ENCODE data around the gene EHMT1.
"Not testable (repeated sequence)": the region's sequence is repeated elsewhere in the genome, so short reads cannot be mapped to it uniquely, and the experiment has no call there.

Gene EHMT1

GRCh38 chr9:137715321-137715720 is 96.5 kb downstream of the EHMT1 start:
- no peaks in the 10 kb centered on the region for H3K27me3 ChIP-seq (ENCODE audit: insufficient read depth, poor library complexity, severe bottlenecking)
- TF ChIP-seq CTCF (IDR thresholded peaks at IDR 0.05; ENCODE audit: insufficient read depth, low read length) (no peak), POLR2AphosphoS5 (IDR thresholded peaks at IDR 0.05; ENCODE audit: low read depth) (no peak), REST (IDR thresholded peaks at IDR 0.05; ENCODE audit: insufficient replicate concordance, low read depth) (no peak), SPI1 (IDR thresholded peaks at IDR 0.05; ENCODE audit: borderline replicate concordance, low read depth) (no peak), GABPA (IDR thresholded peaks at IDR 0.05; ENCODE audit: low read depth) (no peak)
- H3K4me3 ChIP-seq (replicated peaks; ENCODE audit: insufficient read depth, low read length) = no peak overlapping the region
- H3K27ac ChIP-seq (replicated peaks) = no peak overlapping the region; the same call in 1 of the 2 replicates
- no peak for DNase-seq (ENCODE audit: low read depth in 1 of 2, low spot score in 1 of 2)

GRCh38 chr9:137715866-137716693 is 97.3 kb downstream of the EHMT1 start:
- TF ChIP-seq SPI1 (IDR thresholded peaks at IDR 0.05; ENCODE audit: borderline replicate concordance, low read depth) = peak; percentile 43; the same call in 1 of the 2 replicates
- peak; percentile 61 for TF ChIP-seq POLR2AphosphoS5 (IDR thresholded peaks at IDR 0.05; ENCODE audit: low read depth)
- H3K27me3 ChIP-seq (ENCODE audit: insufficient read depth, poor library complexity, severe bottlenecking); H3K4me3 ChIP-seq (replicated peaks; ENCODE audit: insufficient read depth, low read length); DNase-seq (ENCODE audit: low read depth in 1 of 2, low spot score in 1 of 2): not testable (repeated sequence)
- H3K27ac ChIP-seq (replicated peaks) = peak overlapping the region; percentile 48; the same call in 1 of the 2 replicates

GRCh38 chr9:137716694-137717287 is 98.0 kb downstream of the EHMT1 start:
- no peak overlapping the region for H3K4me3 ChIP-seq (replicated peaks; ENCODE audit: insufficient read depth, low read length)
- no peak for TF ChIP-seq REST (IDR thresholded peaks at IDR 0.05; ENCODE audit: insufficient replicate concordance, low read depth)
- no peak for TF ChIP-seq GABPA (IDR thresholded peaks at IDR 0.05; ENCODE audit: low read depth)
- TF ChIP-seq SPI1 (IDR thresholded peaks at IDR 0.05; ENCODE audit: borderline replicate concordance, low read depth) = no peak
- TF ChIP-seq CTCF (IDR thresholded peaks at IDR 0.05; ENCODE audit: insufficient read depth, low read length) = no peak
- TF ChIP-seq POLR2AphosphoS5 (IDR thresholded peaks at IDR 0.05; ENCODE audit: low read depth) = no peak
- H3K27me3 ChIP-seq (ENCODE audit: insufficient read depth, poor library complexity, severe bottlenecking) = no peaks in the 10 kb centered on the region
- DNase-seq (ENCODE audit: low read depth in 1 of 2, low spot score in 1 of 2) = no peak
- peak overlapping the region; percentile 48; the same call in 1 of the 2 replicates for H3K27ac ChIP-seq (replicated peaks)

GRCh38 chr9:137717776-137718327 is 99.0 kb downstream of the EHMT1 start:
- no peak for DNase-seq (ENCODE audit: low read depth in 1 of 2, low spot score in 1 of 2)
- no peaks in the 10 kb centered on the region for H3K27me3 ChIP-seq (ENCODE audit: insufficient read depth, poor library complexity, severe bottlenecking)
- no peak overlapping the region for H3K4me3 ChIP-seq (replicated peaks; ENCODE audit: insufficient read depth, low read length)
- no peak overlapping the region for H3K27ac ChIP-seq (replicated peaks)
- TF ChIP-seq CTCF (IDR thresholded peaks at IDR 0.05; ENCODE audit: insufficient read depth, low read length) = no peak
- TF ChIP-seq POLR2AphosphoS5 (IDR thresholded peaks at IDR 0.05; ENCODE audit: low read depth) = no peak
- no peak for TF ChIP-seq REST (IDR thresholded peaks at IDR 0.05; ENCODE audit: insufficient replicate concordance, low read depth)
- no peak for TF ChIP-seq GABPA (IDR thresholded peaks at IDR 0.05; ENCODE audit: low read depth)
